ENCODE data around the gene DOCK1. TPM values are rescaled to one million over a fixed set of nuclear protein-coding genes. Genes with fewer than 3 reads are reported as not detected.

DOCK1 gene
- polyA plus RNA-seq, 1 of the 3 experiments (the other 2 are of a cell fraction) = 15.5 TPM

- 39% methylated on average over 5 of the region's 5 CpGs for WGBS (ENCODE audit: low lambda C conversion rate)
- H3F3A ChIP-seq (replicated peaks; ENCODE audit: insufficient read depth) = no peaks in the 10 kb centered on the region
- no peak overlapping the region for H3K4me3 ChIP-seq (ENCODE audit: low read depth in 2 of 2, low read length in 1 of 2)
- ChIA-PET POLR2A (no interaction called here), CTCF (no interaction called here)
- H2AFZ ChIP-seq (ENCODE audit: low read depth) = no peak overlapping the region
- no peaks in the 10 kb centered on the region for H3K4me1 ChIP-seq (ENCODE audit: control insufficient read depth in 1 of 2, insufficient read depth in 2 of 2, low read depth in 1 of 2, low read length in 1 of 2)
- H3K9me3 ChIP-seq = no peaks in the 10 kb centered on the region
- no peaks in the 10 kb centered on the region for H3K79me2 ChIP-seq (ENCODE audit: insufficient read depth)
- H3K36me3 ChIP-seq (replicated peaks in 1 of 2; ENCODE audit: control insufficient read depth in 1 of 2, insufficient read depth in 2 of 2, low read length in 1 of 2) = no peaks in the 10 kb centered on the region
- no peaks in the 10 kb centered on the region for H3K9me2 ChIP-seq
- H3K9ac ChIP-seq = no peak overlapping the region
- no peak overlapping the region for H3K27ac ChIP-seq (ENCODE audit: low read depth in 2 of 2, low read length in 1 of 2)
- DNase-seq = no peak
- TF ChIP-seq YY1 (IDR thresholded peaks at IDR 0.05; ENCODE audit: low read depth) (no peak), FOXJ3 (CRISPR knock-in tag; IDR thresholded peaks at IDR 0.05) (no peak), GATA2 (CRISPR knock-in tag; IDR thresholded peaks at IDR 0.05) (no peak), TCF12 (IDR thresholded peaks at IDR 0.05) (no peak)
- no peak overlapping the region for H3K4me2 ChIP-seq
- H3K27me3 ChIP-seq (ENCODE audit: insufficient read depth) = no peaks in the 10 kb centered on the region; the same call in 1 of the 2 replicates
- H4K20me1 ChIP-seq (ENCODE audit: insufficient read depth) = no peaks in the 10 kb centered on the region
These were observed 557.5 kb downstream of the DOCK1 start for GRCh38 chr10:127462643-127463295.

GRCh38 chr10:127463548-127463947, 558.3 kb downstream of the DOCK1 start:
- POLR2A ChIA-PET = no interaction called here
- Histone ChIP-seq H2AFZ (ENCODE audit: low read depth) (no peak overlapping the region), H3K9me2 (no peaks in the 10 kb centered on the region), H3K79me2 (ENCODE audit: insufficient read depth) (no peaks in the 10 kb centered on the region), H3K4me2 (no peak overlapping the region), H3K27ac (ENCODE audit: low read depth in 2 of 2, low read length in 1 of 2) (no peak overlapping the region), H3K4me1 (ENCODE audit: control insufficient read depth in 1 of 2, insufficient read depth in 2 of 2, low read depth in 1 of 2, low read length in 1 of 2) (no peaks in the 10 kb centered on the region), H3F3A (replicated peaks; ENCODE audit: insufficient read depth) (no peaks in the 10 kb centered on the region), H3K9me3 (no peaks in the 10 kb centered on the region), H3K4me3 (ENCODE audit: low read depth in 2 of 2, low read length in 1 of 2) (no peak overlapping the region), H3K36me3 (replicated peaks in 1 of 2; ENCODE audit: control insufficient read depth in 1 of 2, insufficient read depth in 2 of 2, low read length in 1 of 2) (no peaks in the 10 kb centered on the region), H4K20me1 (ENCODE audit: insufficient read depth) (no peaks in the 10 kb centered on the region), H3K27me3 (ENCODE audit: insufficient read depth) (no peaks in the 10 kb centered on the region; the same call in 1 of the 2 replicates), H3K9ac (no peak overlapping the region)
- CTCF ChIA-PET = no interaction called here
- TF ChIP-seq RAD21 (IDR thresholded peaks at IDR 0.05; ENCODE audit: low read length) (no peak), USF2 (IDR thresholded peaks at IDR 0.05; ENCODE audit: borderline replicate concordance, low read depth, low read length) (no peak), RFX5 (IDR thresholded peaks at IDR 0.05; ENCODE audit: low read length) (no peak), RCOR1 (IDR thresholded peaks at IDR 0.05; ENCODE audit: low read length) (no peak), MXI1 (IDR thresholded peaks at IDR 0.05; ENCODE audit: low read depth, low read length) (no peak), RXRA (IDR thresholded peaks at IDR 0.05; ENCODE audit: borderline replicate concordance, low read depth) (no peak), ZBTB33 (IDR thresholded peaks at IDR 0.05; ENCODE audit: borderline replicate concordance, low read depth) (no peak), CTCF (IDR thresholded peaks at IDR 0.05) (no peak), TEAD4 (IDR thresholded peaks at IDR 0.05; ENCODE audit: borderline replicate concordance, insufficient read depth) (no peak), SIN3A (IDR thresholded peaks at IDR 0.05; ENCODE audit: borderline replicate concordance, low read depth, low read length) (no peak)
- DNase-seq = no peak
- 44% methylated on average over 10 of the region's 10 CpGs for WGBS (ENCODE audit: low lambda C conversion rate)

Measured in SK-N-SH (cell line).